22Rv1 (cell line): ENCODE data around the gene PLEKHM3.

Source experiments
- ZFX ChIP-seq: fragments of 450-650 bp; IDR thresholded peaks from 2 replicates; pipeline ENCODE4 v1.6.1; 2017; ENCODE audit warnings: antibody characterized with exemption, borderline replicate concordance
- TF ChIP-seq, protein P1 (sequence below): fragments of 450-650 bp; IDR thresholded peaks from 2 replicates; pipeline ENCODE4 v1.5.1; 2017; ENCODE audit warnings: mild to moderate bottlenecking

- TF ChIP-seq, protein P1, sequence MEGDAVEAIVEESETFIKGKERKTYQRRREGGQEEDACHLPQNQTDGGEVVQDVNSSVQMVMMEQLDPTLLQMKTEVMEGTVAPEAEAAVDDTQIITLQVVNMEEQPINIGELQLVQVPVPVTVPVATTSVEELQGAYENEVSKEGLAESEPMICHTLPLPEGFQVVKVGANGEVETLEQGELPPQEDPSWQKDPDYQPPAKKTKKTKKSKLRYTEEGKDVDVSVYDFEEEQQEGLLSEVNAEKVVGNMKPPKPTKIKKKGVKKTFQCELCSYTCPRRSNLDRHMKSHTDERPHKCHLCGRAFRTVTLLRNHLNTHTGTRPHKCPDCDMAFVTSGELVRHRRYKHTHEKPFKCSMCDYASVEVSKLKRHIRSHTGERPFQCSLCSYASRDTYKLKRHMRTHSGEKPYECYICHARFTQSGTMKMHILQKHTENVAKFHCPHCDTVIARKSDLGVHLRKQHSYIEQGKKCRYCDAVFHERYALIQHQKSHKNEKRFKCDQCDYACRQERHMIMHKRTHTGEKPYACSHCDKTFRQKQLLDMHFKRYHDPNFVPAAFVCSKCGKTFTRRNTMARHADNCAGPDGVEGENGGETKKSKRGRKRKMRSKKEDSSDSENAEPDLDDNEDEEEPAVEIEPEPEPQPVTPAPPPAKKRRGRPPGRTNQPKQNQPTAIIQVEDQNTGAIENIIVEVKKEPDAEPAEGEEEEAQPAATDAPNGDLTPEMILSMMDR, result no peak
- TF ChIP-seq ZFX, result no peak
These were observed 56.1 kb downstream of the PLEKHM3 start for GRCh38 chr2:207969249-207969648.
